Fibroblast of skin of left biceps (primary cell): ENCODE data around the gene ALAS1.
"Not testable (repeated sequence)": the region's sequence is repeated elsewhere in the genome, so short reads cannot be mapped to it uniquely, and the experiment has no call there.

Experiments
- DNase-seq, 2 experiments: peaks; one replicate each; pipeline ENCODE4 v3.0.0-alpha.2; 2013; ENCODE audit warnings: low read depth in 2 of 2

ALAS1 gene

DNA sequence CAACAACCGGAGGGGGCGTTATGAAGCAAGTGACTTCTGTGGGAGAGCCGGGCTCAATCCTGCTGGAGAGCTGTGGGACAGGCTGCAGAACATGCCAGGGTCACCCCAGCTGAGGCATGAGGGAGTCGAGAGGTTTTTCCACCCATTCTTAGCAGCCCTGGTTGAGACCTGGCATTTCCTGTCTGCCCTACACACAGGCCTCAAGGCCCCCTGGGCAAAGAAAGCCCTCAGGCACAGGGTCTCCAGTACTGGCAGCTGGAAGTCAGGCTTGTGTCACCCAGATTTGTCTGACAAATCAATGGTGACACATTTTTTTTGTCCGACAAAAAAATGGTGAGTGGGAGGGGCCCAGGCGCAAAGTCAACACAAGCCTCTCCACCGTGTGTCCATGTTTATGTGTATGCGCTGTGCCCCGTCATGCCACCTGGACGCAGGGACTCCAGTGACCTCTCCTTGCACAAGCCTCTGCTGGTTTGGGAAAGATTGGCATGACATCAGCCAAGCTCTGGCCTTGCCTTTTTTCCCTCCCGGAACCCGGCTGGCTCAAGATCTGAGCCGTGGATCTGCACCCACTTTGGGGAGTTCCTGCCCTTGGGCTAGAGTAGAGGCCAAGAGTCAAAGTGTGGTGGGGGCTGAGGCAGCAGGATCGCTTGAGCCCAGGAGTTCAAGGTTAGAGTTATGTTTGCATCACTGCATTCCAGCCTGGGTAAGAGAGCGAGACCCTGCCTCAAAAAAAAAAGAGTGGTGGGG is 20.8 kb upstream of the ALAS1 start:
- DNase-seq = no peak

DNA sequence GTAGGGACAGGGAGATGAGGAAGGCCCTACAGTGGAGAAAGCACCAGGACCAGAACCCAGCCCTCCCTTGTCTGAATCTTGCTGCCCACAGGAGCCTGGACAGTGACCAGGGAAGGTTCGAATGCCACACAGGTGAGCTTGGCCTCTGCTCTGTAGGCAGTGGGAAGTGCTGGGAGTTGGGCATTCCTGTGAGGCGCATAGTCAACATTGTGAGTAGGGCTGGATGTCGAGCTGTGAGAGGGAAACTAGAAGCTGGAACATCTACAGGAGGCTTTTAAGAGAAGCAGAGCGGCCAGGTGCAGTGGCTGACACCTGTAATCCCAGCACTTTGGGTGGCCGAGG is 20.3 kb upstream of the ALAS1 start:
- DNase-seq = no peak

DNA sequence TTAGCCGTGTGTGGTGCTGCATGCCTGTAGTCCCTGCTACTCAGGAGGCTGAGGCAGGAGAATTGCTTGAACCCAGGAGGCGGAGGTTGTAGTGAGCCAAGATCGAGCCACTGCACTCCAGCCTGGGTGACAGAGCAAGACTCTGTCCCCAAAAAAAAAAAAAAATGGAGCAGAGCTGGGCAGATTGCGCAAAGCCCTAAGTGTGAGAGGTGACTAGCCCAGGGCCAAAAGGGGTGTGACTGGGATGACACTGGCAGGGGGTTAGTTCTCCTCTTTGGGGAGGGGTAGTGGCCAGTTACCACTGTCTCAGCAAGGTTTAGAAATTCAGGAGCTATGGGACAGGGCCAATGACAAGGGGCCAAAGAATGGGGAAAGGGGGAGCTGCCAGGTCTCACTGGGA is 19.8 kb upstream of the ALAS1 start:
- not testable (repeated sequence) for DNase-seq

DNA sequence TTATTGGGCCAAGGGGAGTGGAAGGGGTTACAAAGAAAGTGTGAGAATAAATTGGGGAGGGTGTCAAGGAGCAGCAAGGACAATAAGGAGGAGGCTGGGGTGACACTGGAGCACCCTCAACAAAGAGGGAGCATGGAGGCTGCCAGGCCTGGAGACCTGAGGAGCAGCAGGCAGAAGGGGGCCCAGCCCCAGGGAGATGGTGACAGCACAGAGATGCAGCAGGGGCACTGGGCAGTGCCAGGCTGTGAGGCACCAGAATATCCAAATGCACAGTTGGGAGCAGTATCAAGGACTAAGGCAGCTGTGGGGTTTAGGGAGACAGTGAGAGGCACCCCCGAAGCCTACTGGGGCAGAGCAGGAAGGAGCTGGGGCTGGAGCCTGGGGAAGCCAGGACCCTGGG is 19.4 kb upstream of the ALAS1 start:
- DNase-seq = no peak

DNA sequence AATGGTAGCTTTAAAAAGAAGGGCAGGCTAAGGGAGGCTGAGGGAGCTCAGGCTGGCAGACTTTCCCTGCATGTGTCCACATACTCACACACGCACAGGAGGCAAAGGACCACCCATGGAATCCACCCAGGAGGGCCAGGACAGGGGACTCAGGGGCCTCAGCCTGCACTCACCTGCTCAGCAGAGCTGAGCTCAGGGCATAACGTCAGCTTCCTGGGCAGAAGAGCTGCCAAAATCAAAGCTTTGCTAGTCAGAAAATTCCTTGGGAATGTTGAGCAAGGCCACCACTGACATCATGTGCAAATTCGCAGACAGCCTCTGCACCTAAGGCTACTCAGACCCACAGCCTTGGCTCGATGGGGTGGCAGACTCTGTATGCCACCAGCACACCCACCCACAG is 16.4 kb upstream of the ALAS1 start:
- no peak for DNase-seq

DNA sequence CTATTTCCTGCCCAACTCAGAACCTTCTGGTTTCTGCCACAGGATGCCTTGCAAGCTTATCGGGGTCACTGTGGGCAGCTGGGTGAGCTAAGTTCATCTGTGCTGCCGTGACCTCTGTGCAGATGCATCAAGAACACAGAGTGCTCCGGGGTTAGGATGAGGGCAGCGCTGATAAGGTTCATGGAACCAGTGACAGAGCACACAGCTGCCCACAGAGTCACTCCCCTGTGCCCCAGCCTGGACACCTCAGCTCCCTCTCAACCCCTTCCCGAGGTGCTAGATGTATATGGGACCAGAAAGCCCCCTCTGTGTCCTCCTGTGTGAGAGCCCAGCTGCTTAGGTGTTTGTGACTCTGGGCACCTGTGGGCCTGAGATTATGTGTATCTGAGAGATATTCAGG is 15.8 kb upstream of the ALAS1 start:
- DNase-seq = no peak

DNA sequence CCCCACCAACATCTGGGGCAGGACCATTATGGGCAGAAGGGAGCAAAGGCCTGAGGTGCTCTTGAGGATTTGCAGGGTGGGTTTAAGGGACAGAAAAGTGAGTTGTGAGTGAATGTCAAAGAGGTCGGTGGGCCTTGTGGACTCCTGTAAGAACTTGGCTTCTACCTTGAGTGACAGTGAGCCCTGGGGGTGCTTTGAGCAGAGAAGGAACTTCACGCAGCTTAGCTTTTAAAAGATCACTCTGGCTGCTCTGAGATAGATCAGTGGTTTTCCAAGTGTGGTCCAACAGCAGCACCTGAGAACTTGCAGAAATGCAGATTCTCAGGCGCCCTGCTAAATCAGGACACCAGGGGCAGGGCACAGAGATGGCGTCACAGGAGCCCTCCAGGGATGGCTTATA is 15.3 kb upstream of the ALAS1 start:
- no peak for DNase-seq

DNA sequence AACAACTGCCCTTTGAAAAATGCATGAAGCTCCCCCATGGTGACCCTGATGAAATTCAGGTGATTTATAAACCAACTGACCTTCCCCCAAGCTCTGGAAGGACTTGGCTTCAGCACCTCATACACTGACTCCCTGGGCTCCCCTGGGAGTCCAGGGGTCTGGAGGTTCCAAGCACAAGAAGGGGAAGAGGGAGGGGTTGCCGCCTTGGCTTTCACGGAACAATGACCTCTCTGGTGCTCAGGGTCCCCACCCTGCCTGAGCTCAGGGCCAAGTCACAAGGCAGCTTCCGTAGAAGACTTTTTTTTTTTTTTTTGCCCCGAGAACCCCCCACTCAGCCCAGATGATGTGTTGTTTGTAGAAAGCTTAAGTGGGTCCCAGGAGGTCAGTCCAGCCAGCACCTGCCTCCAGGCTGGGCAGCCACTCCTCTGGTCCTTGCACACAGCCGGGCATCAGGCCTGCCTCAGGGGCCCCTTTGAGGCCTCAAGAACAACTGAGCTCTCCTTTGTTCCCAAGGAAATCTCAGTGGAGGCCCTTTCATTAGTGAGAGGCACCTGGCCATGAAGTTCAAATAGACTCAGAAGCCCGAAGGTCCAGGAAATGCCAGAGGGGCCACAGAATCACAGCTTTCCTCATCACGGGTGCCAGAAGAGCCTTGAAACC is 14.0 kb upstream of the ALAS1 start:
- DNase-seq = no peak

DNA sequence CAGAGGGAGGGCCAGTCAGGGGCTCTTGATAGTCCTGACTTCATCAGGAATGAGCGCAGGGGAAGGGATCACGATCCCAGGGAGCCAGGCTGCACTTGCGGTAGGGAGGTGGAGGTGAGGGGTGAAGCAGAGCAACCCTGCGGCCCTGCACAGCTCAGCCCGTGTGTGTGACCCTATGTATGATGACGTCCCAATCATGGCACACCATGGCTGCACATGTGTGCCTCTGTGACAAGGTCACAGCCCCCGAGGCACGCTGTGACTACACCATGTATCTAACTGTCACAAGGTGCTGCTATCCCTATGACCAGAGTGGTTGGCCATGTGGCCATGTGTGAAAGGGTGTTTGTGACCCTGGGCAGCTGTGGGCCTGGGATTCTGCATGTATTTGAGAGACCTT is 13.3 kb upstream of the ALAS1 start:
- DNase-seq = no peak

DNA sequence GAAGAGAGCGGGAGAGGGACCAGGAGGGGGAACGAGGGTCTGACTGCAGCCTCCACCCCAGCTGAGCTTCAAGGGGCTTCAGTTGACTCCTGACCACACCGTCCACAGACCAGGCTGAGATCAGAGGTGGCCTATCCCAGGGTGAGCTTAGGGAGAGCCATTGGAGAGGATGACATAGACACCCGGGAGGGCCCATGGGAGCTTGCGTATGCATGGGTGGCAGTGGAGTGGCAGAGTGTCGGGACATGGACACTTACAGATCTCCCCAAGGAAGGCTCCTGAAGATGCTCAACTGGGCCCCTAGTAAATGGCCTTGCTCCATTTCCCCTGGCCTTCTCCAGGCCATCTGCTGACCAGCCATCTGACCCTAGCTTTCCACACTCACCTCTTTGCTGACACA is 12.6 kb upstream of the ALAS1 start:
- DNase-seq = no peak

DNA sequence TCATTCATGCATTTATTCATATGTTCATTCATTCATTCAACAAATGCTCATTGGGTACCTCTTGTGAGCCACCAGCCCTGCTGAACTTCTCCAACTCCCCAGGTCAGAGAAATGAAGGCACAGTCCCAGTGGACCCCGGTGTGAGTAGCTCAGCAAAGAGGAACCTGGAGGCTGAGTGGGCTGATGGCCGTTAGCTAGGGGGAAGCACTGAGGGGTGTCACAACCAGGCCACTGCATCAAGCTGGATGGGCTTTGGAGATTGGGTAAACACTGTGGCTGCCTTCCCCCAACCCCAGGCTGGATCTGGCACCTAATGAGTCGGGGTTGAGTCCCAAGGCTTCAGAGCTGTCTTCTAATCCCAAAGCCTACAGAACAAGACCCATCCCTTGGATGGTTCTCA is 12.1 kb upstream of the ALAS1 start:
- DNase-seq = no peak

DNA sequence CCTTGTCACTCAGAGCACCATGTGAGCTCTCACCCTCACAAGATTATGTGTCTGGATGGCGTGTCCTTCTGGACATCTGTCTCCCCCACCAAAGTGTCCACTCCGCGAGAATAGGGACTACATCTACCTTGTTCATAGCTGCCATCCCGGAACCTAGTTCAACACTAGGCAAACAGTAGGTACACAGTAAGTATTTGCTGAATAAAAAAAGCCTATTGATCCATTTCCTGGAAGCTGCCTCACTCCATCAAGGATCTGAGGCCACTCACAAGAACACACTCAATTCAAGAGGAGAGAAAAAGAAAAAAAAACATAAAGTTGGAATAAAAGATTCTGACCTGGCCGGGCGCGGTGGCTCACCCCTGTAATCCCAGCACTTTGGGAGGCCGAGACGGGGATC is 11.2 kb upstream of the ALAS1 start:
- no peak for DNase-seq

DNA sequence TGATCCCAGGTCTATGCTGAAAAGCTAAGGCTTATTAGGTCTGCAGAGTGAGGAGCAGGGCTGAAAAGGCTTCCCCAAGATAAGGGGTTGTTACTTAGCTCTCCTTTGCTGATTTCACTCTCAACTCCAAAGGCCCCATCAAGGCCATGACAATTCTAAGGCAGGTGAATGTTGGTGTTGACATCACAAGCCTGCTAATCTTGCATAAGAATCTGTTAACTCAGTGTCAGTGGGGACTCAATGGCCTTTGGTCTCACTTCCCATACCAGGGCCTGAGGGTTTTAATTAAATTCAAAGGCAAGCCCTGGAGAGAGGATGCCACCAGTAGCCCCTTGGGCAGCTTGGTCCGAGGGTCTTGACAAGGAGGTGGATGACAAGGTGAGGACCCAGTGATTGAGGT is 9.4 kb upstream of the ALAS1 start:
- no peak for DNase-seq

DNA sequence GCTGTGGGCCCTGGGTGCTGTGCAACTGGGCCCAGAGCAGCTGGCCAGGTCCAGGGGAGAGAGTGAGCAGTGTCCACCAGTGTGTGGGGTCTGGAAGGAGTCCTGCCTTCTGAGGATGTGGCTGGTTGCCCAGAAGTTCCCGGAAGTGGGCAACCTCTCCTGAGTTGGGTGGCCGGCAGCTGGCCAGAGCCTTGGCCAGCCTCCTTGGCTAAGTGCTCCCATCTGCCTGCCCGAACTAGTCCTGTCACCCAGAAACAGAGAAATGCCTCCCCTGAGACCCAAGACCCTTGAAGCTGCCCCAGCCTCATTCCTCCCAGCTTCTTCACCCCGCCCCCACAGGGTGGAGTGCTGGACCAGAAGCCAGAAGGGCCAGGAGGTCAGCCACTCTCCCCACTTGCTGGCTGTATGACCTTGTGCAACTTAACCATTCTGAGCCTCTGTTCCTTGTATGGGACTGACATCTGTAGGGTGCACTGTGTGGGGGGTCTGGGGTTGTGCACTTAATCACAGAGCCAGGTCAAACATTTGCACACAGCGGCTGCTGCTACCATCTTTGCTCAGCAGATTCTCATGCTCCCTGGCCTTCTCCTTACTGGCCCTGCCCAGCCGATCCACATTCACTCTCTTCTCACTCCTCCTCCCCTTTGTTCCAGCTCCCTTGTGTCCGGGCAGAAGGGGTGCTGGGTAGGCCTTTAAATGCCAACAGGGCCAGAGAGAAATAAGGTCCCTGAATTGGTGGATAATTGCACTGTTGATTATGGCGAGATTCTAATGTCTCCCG is 7.5 kb upstream of the ALAS1 start:
- DNase-seq = no peak

DNA sequence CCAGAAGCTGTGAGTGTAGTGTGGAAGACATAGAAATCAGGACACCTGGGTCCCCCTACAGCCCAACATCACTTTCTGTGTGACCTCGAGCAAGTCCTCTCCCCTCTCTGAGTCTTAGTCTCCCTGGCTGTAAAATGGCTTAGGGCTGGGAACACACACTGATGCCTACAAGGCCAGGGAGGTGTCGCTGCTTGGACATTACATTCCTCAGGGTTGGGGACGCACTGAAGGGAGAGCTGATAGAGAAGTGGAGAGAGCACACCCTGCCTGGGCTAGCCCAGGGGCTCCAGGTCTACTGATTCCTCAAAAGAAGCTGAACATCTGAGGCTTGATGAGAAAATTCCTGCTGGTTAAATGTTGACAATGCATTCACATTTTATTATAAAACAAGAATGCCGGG is 6.3 kb upstream of the ALAS1 start:
- DNase-seq = no peak

DNA sequence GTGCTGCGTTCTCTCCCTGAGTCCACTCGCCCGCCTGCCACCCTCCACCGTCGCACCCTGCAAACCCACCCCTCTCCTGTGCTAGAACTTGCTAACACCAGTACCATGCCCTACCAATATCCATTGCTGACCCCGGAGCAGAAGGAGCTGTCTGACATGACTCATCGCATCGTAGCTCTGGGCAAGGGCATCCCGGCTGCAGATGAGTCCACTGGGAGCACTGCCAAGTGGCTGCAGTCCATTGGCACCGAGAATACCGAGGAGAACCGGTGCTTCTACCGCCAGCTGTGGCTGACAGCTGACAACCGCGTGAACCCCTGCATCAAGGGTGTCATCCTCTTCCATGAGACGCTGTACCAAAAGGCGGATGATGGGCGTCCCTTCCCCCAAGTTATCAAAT is 4.9 kb upstream of the ALAS1 start:
- no peak for DNase-seq

DNA sequence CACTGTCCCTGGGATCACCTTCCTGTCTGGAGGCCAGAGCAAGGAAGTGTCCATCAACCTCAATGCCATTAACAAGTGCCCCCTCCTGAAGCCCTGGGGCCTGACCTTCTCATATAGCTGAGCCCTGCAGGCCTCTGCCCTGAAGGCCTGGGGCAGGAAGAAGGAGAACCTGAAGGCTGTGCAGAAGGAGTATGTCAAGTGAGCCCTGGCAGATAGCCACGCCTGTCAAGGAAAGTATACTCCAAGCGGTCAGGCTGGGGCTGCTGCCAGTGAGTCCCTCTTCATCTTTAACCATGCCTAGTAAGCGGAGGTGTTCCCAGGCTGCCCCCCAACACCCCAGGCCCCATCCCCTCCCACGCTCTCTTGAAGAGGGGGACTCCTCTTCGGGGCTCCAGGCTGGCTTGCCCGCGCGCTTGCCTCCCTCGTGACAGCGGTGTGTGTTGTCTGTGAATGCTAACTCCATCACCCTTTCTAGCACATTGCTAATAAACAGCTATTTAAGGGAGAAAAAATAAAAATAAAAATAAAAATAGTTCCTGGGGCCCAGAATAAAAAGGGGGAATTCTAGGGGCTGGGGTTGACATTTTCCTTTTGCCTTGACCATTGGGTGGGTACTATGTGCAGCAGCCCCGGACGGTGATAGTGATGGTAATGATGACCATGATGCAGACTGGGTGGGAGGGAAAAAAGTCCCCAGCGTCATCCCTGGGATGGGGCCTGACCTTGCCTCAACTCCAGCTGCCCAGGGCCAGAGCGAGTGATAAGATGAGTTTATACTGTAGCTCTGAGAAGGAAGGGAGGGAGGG is 3.3 kb upstream of the ALAS1 start:
- DNase-seq = no peak

DNA sequence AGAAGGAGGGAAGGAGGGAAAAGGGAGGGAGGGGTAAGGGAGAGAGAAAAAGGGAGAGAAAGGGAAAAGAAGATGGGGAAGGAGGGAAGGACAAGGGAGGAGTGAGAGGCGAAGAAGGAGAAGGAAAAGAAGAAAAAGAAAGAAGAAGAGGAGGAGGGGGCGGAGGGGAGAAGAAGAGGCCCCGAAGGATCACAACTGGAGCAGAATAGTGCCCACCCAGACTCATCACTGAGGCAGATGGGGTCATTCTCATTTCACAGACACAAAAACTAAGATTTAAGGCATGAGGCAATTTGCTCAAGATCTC is 2.7 kb upstream of the ALAS1 start:
- no peak for DNase-seq

DNA sequence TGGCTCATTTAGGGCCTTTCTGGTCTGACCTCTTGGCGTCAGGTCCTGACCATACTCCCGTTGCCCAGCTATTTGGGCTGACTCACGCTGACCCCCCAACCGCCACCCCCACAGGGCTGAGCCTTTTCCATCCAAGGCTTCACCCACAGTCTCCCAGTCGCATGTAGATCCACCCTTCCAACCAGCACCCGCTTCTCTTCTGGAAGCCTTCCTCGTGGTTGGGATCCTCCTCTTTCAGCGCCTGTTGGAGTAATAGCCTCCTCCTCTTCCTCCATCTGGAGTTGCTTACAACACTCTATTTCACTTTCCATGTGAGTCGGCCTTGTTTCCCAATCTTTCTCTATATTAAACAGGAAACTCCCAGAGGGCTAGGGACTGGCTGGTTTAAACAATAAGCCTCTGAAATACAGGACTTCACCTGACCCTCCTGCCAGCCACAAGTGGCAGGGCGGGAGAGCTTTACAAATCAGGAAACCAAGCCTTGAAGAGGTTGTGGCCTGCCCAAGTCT is 2.1 kb upstream of the ALAS1 start:
- DNase-seq = no peak

DNA sequence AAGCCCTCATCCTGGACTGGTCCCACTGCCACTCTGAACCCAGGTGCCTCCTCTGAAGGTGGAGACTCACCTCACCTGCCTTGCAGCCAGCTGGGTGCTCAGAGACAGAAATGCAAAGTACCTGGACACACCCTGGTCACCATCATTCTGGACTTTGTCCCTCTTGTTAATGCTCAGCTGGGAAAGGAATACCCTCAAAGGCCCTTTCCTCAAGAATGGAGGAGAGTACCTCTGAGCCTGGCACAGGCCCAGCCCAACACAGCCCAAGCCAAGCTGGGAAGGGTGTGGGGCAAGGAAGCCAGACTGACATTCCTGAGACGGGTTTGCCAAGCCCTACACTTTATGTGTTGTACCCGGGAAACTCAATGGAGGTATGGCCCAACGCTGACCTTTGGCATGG is 983 bp upstream of the ALAS1 start:
- no peak for DNase-seq

DNA sequence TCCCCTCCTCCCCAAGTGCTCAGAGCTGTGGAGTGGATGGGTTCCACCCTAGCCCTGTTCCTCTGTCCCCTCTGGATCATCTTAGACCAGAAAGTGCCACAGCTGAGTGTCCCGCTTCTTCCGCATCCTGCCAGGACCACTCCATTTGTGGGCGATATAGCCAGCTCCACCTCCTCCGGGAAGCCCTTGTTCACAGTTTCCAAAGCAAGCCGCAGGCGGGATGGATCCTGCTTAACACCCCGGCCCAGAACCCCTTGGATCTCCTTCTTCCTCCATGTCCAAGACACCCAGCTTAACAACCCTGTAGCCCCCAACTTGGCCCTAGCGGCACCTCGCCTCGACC is 490 bp upstream of the ALAS1 start:
- DNase-seq = no peak
